VCaP (cell line): ENCODE results near the gene SLC10A6.

Source experiments
- H3K27ac ChIP-seq: fragments of 450-650 bp; 2 replicates; pipeline ENCODE4 v1.5.1; 2017
- TF ChIP-seq, protein P1 (sequence below): fragments of 450-650 bp; conservative IDR thresholded peaks from 2 replicates; pipeline ENCODE4 v1.5.1; 2017; ENCODE audit warnings: mild to moderate bottlenecking, moderate library complexity

Gene SLC10A6

DNA sequence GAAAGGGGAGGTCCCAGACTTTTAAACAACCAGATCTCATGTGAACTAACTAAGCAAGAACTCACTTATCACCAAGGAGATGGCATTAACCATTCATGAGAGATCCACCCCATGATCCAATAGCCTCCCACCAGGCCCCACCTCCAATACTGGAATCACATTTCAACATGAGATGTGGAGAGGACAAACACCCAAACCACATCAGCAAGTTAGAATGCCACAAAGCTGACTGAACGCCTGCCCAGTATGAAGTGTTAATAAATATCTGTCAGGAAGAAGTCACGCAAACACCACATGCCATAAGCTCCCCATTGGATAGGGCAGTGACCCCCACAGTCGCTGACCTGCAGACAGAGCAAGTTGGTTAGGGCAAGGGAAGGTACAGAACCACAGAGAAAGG is 14.3 kb downstream of the SLC10A6 start:
- no peak overlapping the region for H3K27ac ChIP-seq

DNA sequence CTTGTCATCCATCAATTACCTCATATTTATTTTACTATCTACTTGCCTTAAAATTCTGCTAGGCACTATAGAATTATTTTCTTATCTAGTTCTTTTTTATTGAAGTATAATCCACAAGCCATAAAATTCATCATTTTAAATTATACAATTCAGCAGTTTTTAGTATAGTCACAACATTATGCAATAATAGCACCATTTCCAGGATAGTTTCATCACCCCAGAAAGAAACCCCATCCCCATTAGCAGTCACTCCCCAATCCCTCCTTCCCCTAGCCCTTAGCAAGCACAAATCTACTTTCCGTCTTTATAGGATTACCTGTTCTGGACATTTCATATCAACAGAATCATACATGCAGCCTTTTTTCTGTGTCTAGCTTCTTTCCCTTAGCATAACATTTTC is 15.6 kb downstream of the SLC10A6 start:
- TF ChIP-seq, protein P1, sequence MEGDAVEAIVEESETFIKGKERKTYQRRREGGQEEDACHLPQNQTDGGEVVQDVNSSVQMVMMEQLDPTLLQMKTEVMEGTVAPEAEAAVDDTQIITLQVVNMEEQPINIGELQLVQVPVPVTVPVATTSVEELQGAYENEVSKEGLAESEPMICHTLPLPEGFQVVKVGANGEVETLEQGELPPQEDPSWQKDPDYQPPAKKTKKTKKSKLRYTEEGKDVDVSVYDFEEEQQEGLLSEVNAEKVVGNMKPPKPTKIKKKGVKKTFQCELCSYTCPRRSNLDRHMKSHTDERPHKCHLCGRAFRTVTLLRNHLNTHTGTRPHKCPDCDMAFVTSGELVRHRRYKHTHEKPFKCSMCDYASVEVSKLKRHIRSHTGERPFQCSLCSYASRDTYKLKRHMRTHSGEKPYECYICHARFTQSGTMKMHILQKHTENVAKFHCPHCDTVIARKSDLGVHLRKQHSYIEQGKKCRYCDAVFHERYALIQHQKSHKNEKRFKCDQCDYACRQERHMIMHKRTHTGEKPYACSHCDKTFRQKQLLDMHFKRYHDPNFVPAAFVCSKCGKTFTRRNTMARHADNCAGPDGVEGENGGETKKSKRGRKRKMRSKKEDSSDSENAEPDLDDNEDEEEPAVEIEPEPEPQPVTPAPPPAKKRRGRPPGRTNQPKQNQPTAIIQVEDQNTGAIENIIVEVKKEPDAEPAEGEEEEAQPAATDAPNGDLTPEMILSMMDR, result no peak
- no peak overlapping the region for H3K27ac ChIP-seq

More for the DNA sequence above, 14.3 kb downstream of the SLC10A6 start:
- TF ChIP-seq, protein P1, result no peak

DNA sequence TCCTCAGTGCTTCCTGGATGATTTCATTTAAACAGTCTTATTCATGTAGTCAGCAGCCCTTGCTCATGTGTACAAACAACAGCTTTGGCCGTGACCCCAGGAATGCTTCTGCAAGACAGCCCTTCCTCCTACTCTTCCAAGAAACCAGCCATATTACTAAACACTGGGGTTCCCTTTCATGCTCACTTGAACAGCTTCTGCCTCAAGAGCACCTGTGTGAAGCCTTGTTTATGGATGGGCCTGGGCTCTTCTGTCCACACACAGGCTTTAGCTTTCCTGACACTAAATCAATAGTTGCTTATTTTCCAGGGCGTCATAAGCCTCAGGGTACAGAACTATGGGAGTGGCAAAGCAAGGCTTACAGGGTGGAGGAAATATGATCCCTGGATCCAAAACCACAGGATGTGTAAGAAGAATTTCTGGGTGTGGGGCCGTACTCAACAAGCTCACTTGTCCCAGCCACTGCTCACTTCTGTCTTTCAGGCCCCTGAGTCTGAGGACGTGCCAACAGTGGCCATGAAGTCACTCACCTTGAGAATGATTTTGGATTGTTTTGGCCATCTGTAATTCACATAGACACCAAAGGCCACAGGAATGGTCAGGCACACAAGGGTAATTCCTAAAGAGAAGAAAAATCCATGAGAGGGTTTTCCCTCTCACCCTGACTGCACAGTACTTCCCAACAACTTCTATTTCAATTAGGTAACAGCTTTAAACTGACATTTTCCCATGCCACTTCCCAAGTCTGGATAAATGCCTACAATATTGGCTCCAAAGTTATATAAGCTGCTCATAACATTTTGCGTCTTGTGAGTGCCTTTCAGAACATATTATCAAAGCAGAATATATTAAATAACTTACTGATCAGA is 17.7 kb downstream of the SLC10A6 start:
- no peak overlapping the region for H3K27ac ChIP-seq
- TF ChIP-seq, protein P1, result no peak

DNA sequence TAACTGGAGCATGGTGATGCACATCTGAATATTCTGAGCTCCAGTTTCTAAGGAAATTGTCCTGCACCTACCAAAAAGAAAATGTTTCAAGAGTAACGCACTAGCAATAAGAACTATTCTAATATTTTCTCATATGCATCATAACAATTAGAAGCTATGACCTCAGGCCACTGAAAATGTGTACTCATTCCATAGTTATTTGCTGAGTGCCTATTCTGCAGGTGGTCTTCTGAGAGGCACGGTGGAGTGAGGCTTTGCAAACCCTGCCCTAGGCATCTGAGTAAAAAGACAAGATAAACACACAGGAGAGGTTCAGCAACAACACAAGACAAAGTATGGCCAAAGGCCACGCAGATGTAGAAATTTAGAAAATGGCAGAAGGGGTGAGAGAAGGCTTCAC is 23.7 kb downstream of the SLC10A6 start:
- H3K27ac ChIP-seq, result no peak overlapping the region
- TF ChIP-seq, protein P1, result no peak

DNA sequence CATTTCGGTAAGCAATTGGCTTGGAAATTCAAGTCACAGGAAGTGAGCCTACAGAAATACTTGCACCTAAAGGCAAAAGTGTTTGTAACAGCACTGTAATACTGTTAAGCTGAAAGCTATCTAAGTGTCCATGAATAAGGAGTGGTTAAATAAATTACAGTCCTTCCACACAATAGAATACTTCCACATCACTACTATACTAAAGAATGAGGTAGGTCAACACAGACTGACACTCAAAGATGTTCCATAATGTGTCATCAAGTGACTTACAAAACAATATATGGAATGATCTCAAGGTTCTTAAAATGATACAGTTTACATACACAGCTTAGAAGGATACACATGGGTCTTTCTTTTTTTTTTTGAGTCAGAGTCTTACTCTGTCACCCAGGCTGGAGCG is 27.0 kb downstream of the SLC10A6 start:
- H3K27ac ChIP-seq, result no peak overlapping the region
- TF ChIP-seq, protein P1, result no peak

DNA sequence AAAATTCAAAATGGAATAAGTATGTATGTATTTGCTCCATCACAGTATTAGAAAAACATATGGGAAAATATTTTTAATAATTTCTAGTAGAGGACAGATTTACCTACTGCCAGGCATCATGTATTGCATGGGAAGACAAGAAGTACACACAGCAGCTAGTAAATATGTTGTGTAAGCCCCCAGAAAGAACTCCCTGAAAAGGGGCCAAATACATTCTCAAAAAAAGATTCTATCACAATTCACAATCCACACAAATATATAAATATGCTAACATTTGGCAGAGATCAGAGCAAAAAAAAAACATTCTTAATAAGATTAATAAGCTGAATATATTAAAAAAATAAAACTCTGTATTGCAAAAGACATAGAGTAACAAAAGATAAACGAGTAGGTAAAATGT is 28.0 kb downstream of the SLC10A6 start:
- H3K27ac ChIP-seq, result no peak overlapping the region
- TF ChIP-seq, protein P1, result no peak

DNA sequence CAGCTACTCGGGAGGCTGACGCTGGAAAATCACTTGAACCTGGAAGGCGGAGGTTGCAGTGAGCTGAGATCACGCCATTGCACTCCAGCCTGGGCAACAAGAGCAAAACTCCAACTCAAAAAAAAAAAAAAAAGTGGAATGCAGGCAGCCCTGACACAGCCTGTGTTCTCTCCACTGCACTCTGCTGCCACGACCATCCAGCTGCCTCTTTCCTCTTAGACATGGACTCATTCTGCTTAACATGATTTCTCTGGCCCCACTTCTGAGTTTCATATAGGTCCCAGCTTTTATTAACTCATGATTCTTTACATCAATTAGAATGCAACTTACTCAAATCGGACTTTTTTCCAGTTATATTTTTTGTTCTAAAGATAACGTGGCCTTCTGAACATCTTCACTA is 29.6 kb downstream of the SLC10A6 start:
- H3K27ac ChIP-seq, result no peak overlapping the region
- TF ChIP-seq, protein P1, result no peak
